Sigmoid colon (tissue), 7 donors: ENCODE data around the gene REC114. TPM values are rescaled to one million over a fixed set of nuclear protein-coding genes. Genes with fewer than 3 reads are reported as not detected.

Experiments
- DNase-seq: peaks from one replicate; pipeline ENCODE4 v3.0.0-alpha.2; 2019
- H3K27ac ChIP-seq, 4 donors: fragments of 200-600 bp; sonication (generic); one replicate each; pipeline ENCODE4 v1.5.1; 2016 to 2019; ENCODE audit warnings: mild to moderate bottlenecking in 1 of 4
- H3K27me3 ChIP-seq, 3 donors: fragments of 200-600 bp; sonication (generic); one replicate each; pipeline ENCODE4 v1.5.1; 2019; ENCODE audit warnings: mild to moderate bottlenecking in 1 of 3
- H3K36me3 ChIP-seq, 4 donors: fragments of 200-600 bp; sonication (generic); one replicate each; pipeline ENCODE4 v1.5.1; 2016 to 2019
- H3K4me1 ChIP-seq, 4 donors: fragments of 200-600 bp; sonication (generic); one replicate each; pipeline ENCODE4 v1.5.1; 2017 to 2019
- H3K4me3 ChIP-seq, 4 donors: fragments of 200-600 bp; sonication (generic); one replicate each; pipeline ENCODE4 v1.5.1; 2017 to 2019; ENCODE audit warnings: mild to moderate bottlenecking in 2 of 4, moderate library complexity in 1 of 4
- H3K9me3 ChIP-seq, 4 donors: fragments of 200-600 bp in 3 of 4; sonication (generic) in 3 of 4; one replicate each; pipeline versions ENCODE4 v1.5.1 to v1.6.1; 2013 to 2019
- CTCF ChIP-seq, 4 experiments: fragments of 450-650 bp in 3 of 4; fragments of 200-600 bp in 1 of 4; IDR thresholded peaks; one replicate each; pipeline ENCODE4 v1.5.1; 2016 to 2019; ENCODE audit warnings: antibody characterized with exemption in 4 of 4, mild to moderate bottlenecking in 3 of 4, moderate library complexity in 2 of 4
- EP300 ChIP-seq, 4 donors: sonication (generic); formaldehyde crosslinking; IDR thresholded peaks; one replicate each; pipeline ENCODE4 v1.6.1; 2017; ENCODE audit warnings: antibody characterized with exemption in 4 of 4
- POLR2A ChIP-seq, 2 donors: fragments of 450-650 bp; IDR thresholded peaks; one replicate each; pipeline ENCODE4 v1.6.1; 2016; ENCODE audit warnings: antibody characterized with exemption in 2 of 2, mild to moderate bottlenecking in 2 of 2, moderate library complexity in 2 of 2
- POLR2AphosphoS5 ChIP-seq, 4 donors: sonication (generic); formaldehyde crosslinking; IDR thresholded peaks; one replicate each; pipeline ENCODE4 v1.6.1; 2017; ENCODE audit warnings: antibody characterized with exemption in 4 of 4
- WGBS, 2 donors: extraction: QIAGEN DNeasy Blood & Tissue Kit; methylation state at CpG; one replicate each; pipeline ENCODE4 v1.1.7; 2013; 5-methylcytosine and 5-hydroxymethylcytosine counted together
- intact Hi-C: fragments of 100-400 bp; cut with DNase I; formaldehyde crosslinking; loops from one replicate; pipeline ENCODE4 v1.15.1; 2023
- polyA plus RNA-seq, 3 donors: library from polyadenylated mRNA; stranded (reverse); fragments of 200-250 nt; gene quantifications; one replicate each; pipeline ENCODE4 v1.2.3, GENCODE V29; 2013
- total RNA-seq, 4 donors: library from RNA; depleted of rRNA; stranded (reverse); fragments of >200 nt; gene quantifications; one replicate each; pipeline ENCODE4 v1.1.0, GENCODE V29; 2016
- donor health status: healthy with polysubstance abuse.
- donor health status: Bipolar disorder and iron deficiency.
- donor health status: healthy.

REC114 gene
- total and polyA plus RNA-seq, 7 donors: not detected

GRCh38 chr15:73495181-73495580, 52.2 kb downstream of the REC114 start:
- DNase-seq: no peak
- no peaks in the 10 kb centered on the region for H3K27me3 ChIP-seq
- no peak overlapping the region for H3K27ac ChIP-seq
- WGBS, 2 donors: 59 to 64% methylated on average over 3 of the region's 3 CpGs
- intact Hi-C loops: no loop called here
- H3K4me3 ChIP-seq: no peak overlapping the region
- TF ChIP-seq EP300 (IDR thresholded peaks at IDR 0.05) (no peak), POLR2A (IDR thresholded peaks at IDR 0.05) (no peak)
- no peaks in the 10 kb centered on the region for H3K36me3 ChIP-seq
- H3K9me3 ChIP-seq: no peaks in the 10 kb centered on the region
- H3K4me1 ChIP-seq: no peaks in the 10 kb centered on the region

GRCh38 chr15:73500696-73501095, 57.7 kb downstream of the REC114 start:
- TF ChIP-seq POLR2A (IDR thresholded peaks at IDR 0.05) (no peak), EP300 (IDR thresholded peaks at IDR 0.05) (no peak), CTCF (IDR thresholded peaks at IDR 0.05) (no peak), POLR2AphosphoS5 (IDR thresholded peaks at IDR 0.05) (no peak)
- intact Hi-C loops: no loop called here
- H3K36me3 ChIP-seq: no peaks in the 10 kb centered on the region
- no peak overlapping the region for H3K27ac ChIP-seq
- no peaks in the 10 kb centered on the region for H3K9me3 ChIP-seq
- H3K4me3 ChIP-seq: no peak overlapping the region
- H3K4me1 ChIP-seq: no peaks in the 10 kb centered on the region
- no peaks in the 10 kb centered on the region for H3K27me3 ChIP-seq
- DNase-seq: no peak

GRCh38 chr15:73504885-73505284, 61.9 kb downstream of the REC114 start:
- TF ChIP-seq POLR2AphosphoS5 (IDR thresholded peaks at IDR 0.05): no peak
- TF ChIP-seq POLR2A (IDR thresholded peaks at IDR 0.05): no peak
- no peak for TF ChIP-seq CTCF (IDR thresholded peaks at IDR 0.05)
- TF ChIP-seq EP300 (IDR thresholded peaks at IDR 0.05): no peak

GRCh38 chr15:73515527-73515926, 72.6 kb downstream of the REC114 start:
- TF ChIP-seq POLR2AphosphoS5 (IDR thresholded peaks at IDR 0.05) (no peak), EP300 (IDR thresholded peaks at IDR 0.05) (no peak), CTCF (IDR thresholded peaks at IDR 0.05) (no peak), POLR2A (IDR thresholded peaks at IDR 0.05) (no peak)
- H3K4me3 ChIP-seq: no peak overlapping the region
- no peaks in the 10 kb centered on the region for H3K27me3 ChIP-seq
- intact Hi-C loops: no loop called here
- WGBS, 2 donors: 82 to 94% methylated on average over 1 of the region's 1 CpG
- H3K36me3 ChIP-seq: no peaks in the 10 kb centered on the region
- no peak for DNase-seq
- no peaks in the 10 kb centered on the region for H3K9me3 ChIP-seq
- no peaks in the 10 kb centered on the region for H3K4me1 ChIP-seq
- no peak overlapping the region for H3K27ac ChIP-seq

More at GRCh38 chr15:73504885-73505284, 61.9 kb downstream of the REC114 start:
- intact Hi-C loops: no loop called here
- Histone ChIP-seq H3K4me3 (no peak overlapping the region), H3K9me3 (no peaks in the 10 kb centered on the region), H3K27me3 (no peaks in the 10 kb centered on the region), H3K27ac (no peak overlapping the region), H3K36me3 (no peaks in the 10 kb centered on the region), H3K4me1 (no peaks in the 10 kb centered on the region)
- DNase-seq: no peak

- Histone ChIP-seq H3K36me3 (no peaks in the 10 kb centered on the region), H3K27me3 (no peaks in the 10 kb centered on the region), H3K9me3 (no peaks in the 10 kb centered on the region), H3K4me3 (no peak overlapping the region), H3K4me1 (no peaks in the 10 kb centered on the region), H3K27ac (no peak overlapping the region)
- TF ChIP-seq CTCF (IDR thresholded peaks at IDR 0.05) (no peak), EP300 (IDR thresholded peaks at IDR 0.05) (no peak), POLR2AphosphoS5 (IDR thresholded peaks at IDR 0.05) (no peak), POLR2A (IDR thresholded peaks at IDR 0.05) (no peak)
- DNase-seq: no peak
- intact Hi-C loops: no loop called here
- WGBS, 2 donors: 88 to 92% methylated on average over 2 of the region's 2 CpGs
These were observed 74.6 kb downstream of the REC114 start for GRCh38 chr15:73517566-73517965.
